Astrocyte (in vitro differentiated cells and primary cell): Measurements from ENCODE around the gene TNFSF15.

Source experiments
- CTCF ChIP-seq: IDR thresholded peaks from 2 replicates; pipeline ENCODE4 v1.5.1; 2011; ENCODE audit warnings: low read depth, mild to moderate bottlenecking, inconsistent platforms, low read length, moderate library complexity; ENCODE audit not compliant: insufficient read depth
- EZH2 ChIP-seq: IDR thresholded peaks from 2 replicates; pipeline ENCODE4 v1.6.1; 2012; ENCODE audit warnings: mild to moderate bottlenecking, low read length, inconsistent platforms; ENCODE audit not compliant: insufficient read depth

- TF ChIP-seq CTCF (no peak), EZH2 (no peak)
Observed at GRCh38 chr9:114851306-114851705, 45.5 kb upstream of the TNFSF15 start.
